Epithelial cell of proximal tubule (primary cell): ENCODE data around the gene SH3GL2. TPM values are rescaled to one million over a fixed set of nuclear protein-coding genes. Genes with fewer than 3 reads are reported as not detected.

Source experiments
- DNase-seq: peaks from one replicate; pipeline ENCODE4 v3.0.0-alpha.2; 2011; ENCODE audit warnings: low read depth
- H3K4me3 ChIP-seq: 2 replicates; pipeline ENCODE4 v1.5.1; 2011; ENCODE audit warnings: low read depth, mild to moderate bottlenecking, low read length
- CTCF ChIP-seq: conservative IDR thresholded peaks from 2 replicates; pipeline ENCODE4 v1.5.1; 2012; ENCODE audit warnings: low read depth, mild to moderate bottlenecking, low read length
- total RNA-seq: library from RNA; depleted of rRNA; stranded (reverse); fragments of >200 nt; gene quantifications from 2 replicates; pipeline ENCODE4 v1.2.3, GENCODE V29; 2015

The SH3GL2 gene
- total RNA-seq, 1 donor from 2014 or later = 3.4 TPM

- TF ChIP-seq CTCF = peak; percentile 43
- H3K4me3 ChIP-seq = no peak overlapping the region
- no peak for DNase-seq
Observed at GRCh38 chr9:17793713-17794622, 215.1 kb downstream of the SH3GL2 start.

- H3K4me3 ChIP-seq = no peak overlapping the region
- DNase-seq = no peak
Observed at GRCh38 chr9:17795744-17796143, 216.9 kb downstream of the SH3GL2 start.

GRCh38 chr9:17799369-17799768 is 220.5 kb downstream of the SH3GL2 start:
- DNase-seq = peak; percentile 30
- H3K4me3 ChIP-seq = no peak overlapping the region
- no peak for TF ChIP-seq CTCF

More at GRCh38 chr9:17795744-17796143, 216.9 kb downstream of the SH3GL2 start:
- no peak for TF ChIP-seq CTCF

GRCh38 chr9:17800418-17800817 is 221.6 kb downstream of the SH3GL2 start:
- no peak for TF ChIP-seq CTCF
- H3K4me3 ChIP-seq = no peak overlapping the region
- DNase-seq = no peak

- TF ChIP-seq CTCF = peak; percentile 74
- no peak for DNase-seq
- H3K4me3 ChIP-seq = no peak overlapping the region
Observed at GRCh38 chr9:17802249-17802857, 223.5 kb downstream of the SH3GL2 start.

- H3K4me3 ChIP-seq = no peak overlapping the region
- TF ChIP-seq CTCF = no peak
- DNase-seq = no peak
Observed at GRCh38 chr9:17807613-17808282, 228.9 kb downstream of the SH3GL2 start.
